Astrocyte (in vitro differentiated cells and primary cell): ENCODE results near the gene RNU6-7. TPM values are rescaled to one million over a fixed set of nuclear protein-coding genes. Genes with fewer than 3 reads are reported as not detected.

Experiments used
- DNase-seq: peaks from one replicate; pipeline ENCODE4 v3.0.0-alpha.2; 2010; ENCODE audit warnings: low read depth
- FAIRE-seq: peaks from 2 replicates; lab custom pipeline; 2011; peaks lifted over from hg19 to GRCh38; lab: Jason Lieb, UNC
- H2AFZ ChIP-seq: 2 replicates; pipeline ENCODE4 v1.6.0; 2012; ENCODE audit warnings: low read depth, low read length, inconsistent platforms
- H3K27ac ChIP-seq: 2 replicates; pipeline ENCODE4 v1.5.1; 2011; ENCODE audit warnings: low read depth, low read length, inconsistent platforms
- H3K27me3 ChIP-seq: 2 replicates; pipeline ENCODE4 v1.6.0; 2011; ENCODE audit warnings: low read length, inconsistent platforms; ENCODE audit not compliant: insufficient read depth
- H3K36me3 ChIP-seq: 2 replicates; pipeline ENCODE4 v1.5.1; 2011; ENCODE audit warnings: low read length, inconsistent platforms; ENCODE audit not compliant: insufficient read depth
- H3K4me1 ChIP-seq: 2 replicates; pipeline ENCODE4 v1.5.1; 2011; ENCODE audit warnings: low read length, inconsistent platforms; ENCODE audit not compliant: insufficient read depth
- H3K4me2 ChIP-seq: 2 replicates; pipeline ENCODE4 v1.6.0; 2012; ENCODE audit warnings: low read length, inconsistent platforms
- H3K4me3 ChIP-seq: 2 replicates; pipeline ENCODE4 v1.5.1; 2011; ENCODE audit warnings: low read depth, mild to moderate bottlenecking, low read length, inconsistent platforms; ENCODE audit not compliant: insufficient read depth
- H3K79me2 ChIP-seq: 2 replicates; pipeline ENCODE4 v1.6.0; 2012; ENCODE audit warnings: mild to moderate bottlenecking, low read length, inconsistent platforms; ENCODE audit not compliant: insufficient read depth
- H3K9ac ChIP-seq: 2 replicates; pipeline ENCODE4 v1.6.0; 2012; ENCODE audit warnings: mild to moderate bottlenecking, low read length, inconsistent platforms
- H3K9me3 ChIP-seq: 2 replicates; pipeline ENCODE4 v1.5.1; 2012; ENCODE audit warnings: low read depth, mild to moderate bottlenecking, low read length, inconsistent platforms; ENCODE audit not compliant: insufficient read depth
- H4K20me1 ChIP-seq: 2 replicates; pipeline ENCODE4 v1.6.0; 2012; ENCODE audit warnings: low read length, inconsistent platforms; ENCODE audit not compliant: insufficient read depth
- H3K27ac Mint-ChIP-seq: one replicate; pipeline ENCODE4 v1.8.0; 2021; ENCODE audit warnings: mild to moderate bottlenecking, mixed read lengths; ENCODE audit not compliant: unreplicated experiment
- H3K27me3 Mint-ChIP-seq: one replicate; pipeline ENCODE4 v1.8.0; 2021; ENCODE audit warnings: low read depth, mixed read lengths; ENCODE audit not compliant: unreplicated experiment
- H3K36me3 Mint-ChIP-seq: one replicate; pipeline ENCODE4 v1.8.0; 2021; ENCODE audit warnings: low read depth, mixed read lengths; ENCODE audit not compliant: unreplicated experiment
- H3K4me1 Mint-ChIP-seq: one replicate; pipeline ENCODE4 v1.8.0; 2021; ENCODE audit warnings: low read depth, mixed read lengths; ENCODE audit not compliant: unreplicated experiment
- H3K4me3 Mint-ChIP-seq: one replicate; pipeline ENCODE4 v1.8.0; 2021; ENCODE audit warnings: mild to moderate bottlenecking, moderate library complexity, mixed read lengths; ENCODE audit not compliant: unreplicated experiment
- H3K9me3 Mint-ChIP-seq: one replicate; pipeline ENCODE4 v1.8.0; 2021; ENCODE audit warnings: mild to moderate bottlenecking, mixed read lengths; ENCODE audit not compliant: unreplicated experiment
- EZH2 ChIP-seq: IDR thresholded peaks from 2 replicates; pipeline ENCODE4 v1.6.1; 2012; ENCODE audit warnings: mild to moderate bottlenecking, low read length, inconsistent platforms; ENCODE audit not compliant: insufficient read depth
- total RNA-seq: library from RNA; stranded (reverse); gene quantifications from 2 replicates; pipeline ENCODE4 v1.2.1, GENCODE V29; 2021
- TF ChIP-seq, protein P1 (sequence below): IDR thresholded peaks from 2 replicates; pipeline ENCODE4 v1.5.1; 2011; ENCODE audit warnings: low read depth, mild to moderate bottlenecking, inconsistent platforms, low read length, moderate library complexity; ENCODE audit not compliant: insufficient read depth

Gene RNU6-7
- total RNA-seq, 1 donor from 2014 or later = not detected

DNA sequence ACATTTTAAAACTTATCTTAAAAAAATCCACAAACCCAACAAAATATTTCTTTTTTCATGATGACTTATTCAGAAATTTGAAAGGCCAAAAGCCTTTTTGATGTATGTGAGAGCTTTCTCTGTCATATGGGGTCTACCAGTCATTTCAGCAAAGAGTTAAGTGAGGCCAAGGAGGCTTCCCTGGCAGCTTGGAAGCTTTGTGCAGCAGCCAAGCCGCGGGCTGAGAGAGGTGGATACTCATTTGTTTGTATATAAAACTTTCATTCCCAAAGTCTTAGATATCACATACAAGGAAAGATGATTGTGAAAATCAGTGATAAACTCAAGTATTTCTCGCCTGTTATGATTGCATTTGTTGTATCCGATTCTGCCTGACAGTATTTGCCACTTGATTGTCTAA, 49.7 kb downstream of the RNU6-7 start:
- H2AFZ ChIP-seq = peak overlapping the region; percentile 48
- no peak overlapping the region for H3K4me2 ChIP-seq
- no peak for FAIRE-seq
- H3K27ac ChIP-seq = no peak overlapping the region
- TF ChIP-seq EZH2 = no peak
- TF ChIP-seq, protein P1, sequence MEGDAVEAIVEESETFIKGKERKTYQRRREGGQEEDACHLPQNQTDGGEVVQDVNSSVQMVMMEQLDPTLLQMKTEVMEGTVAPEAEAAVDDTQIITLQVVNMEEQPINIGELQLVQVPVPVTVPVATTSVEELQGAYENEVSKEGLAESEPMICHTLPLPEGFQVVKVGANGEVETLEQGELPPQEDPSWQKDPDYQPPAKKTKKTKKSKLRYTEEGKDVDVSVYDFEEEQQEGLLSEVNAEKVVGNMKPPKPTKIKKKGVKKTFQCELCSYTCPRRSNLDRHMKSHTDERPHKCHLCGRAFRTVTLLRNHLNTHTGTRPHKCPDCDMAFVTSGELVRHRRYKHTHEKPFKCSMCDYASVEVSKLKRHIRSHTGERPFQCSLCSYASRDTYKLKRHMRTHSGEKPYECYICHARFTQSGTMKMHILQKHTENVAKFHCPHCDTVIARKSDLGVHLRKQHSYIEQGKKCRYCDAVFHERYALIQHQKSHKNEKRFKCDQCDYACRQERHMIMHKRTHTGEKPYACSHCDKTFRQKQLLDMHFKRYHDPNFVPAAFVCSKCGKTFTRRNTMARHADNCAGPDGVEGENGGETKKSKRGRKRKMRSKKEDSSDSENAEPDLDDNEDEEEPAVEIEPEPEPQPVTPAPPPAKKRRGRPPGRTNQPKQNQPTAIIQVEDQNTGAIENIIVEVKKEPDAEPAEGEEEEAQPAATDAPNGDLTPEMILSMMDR = no peak
- no peak overlapping the region for H3K9ac ChIP-seq
- no peaks in the 10 kb centered on the region for H3K27me3 ChIP-seq
- H3K79me2 ChIP-seq = no peaks in the 10 kb centered on the region
- DNase-seq = no peak
- no peaks in the 10 kb centered on the region for H3K27me3 Mint-ChIP-seq
- H3K36me3 Mint-ChIP-seq = no peaks in the 10 kb centered on the region
- no peaks in the 10 kb centered on the region for H3K36me3 ChIP-seq
- no peaks in the 10 kb centered on the region for H3K9me3 ChIP-seq
- no peaks in the 10 kb centered on the region for H3K4me1 ChIP-seq
- no peaks in the 10 kb centered on the region for H3K9me3 Mint-ChIP-seq
- H3K27ac Mint-ChIP-seq = no peak overlapping the region
- H3K4me1 Mint-ChIP-seq = no peaks in the 10 kb centered on the region
- H3K4me3 ChIP-seq = no peak overlapping the region
- no peak overlapping the region for H3K4me3 Mint-ChIP-seq
- H4K20me1 ChIP-seq = no peaks in the 10 kb centered on the region

Other genes with a start within 250 kb of the RNU6-7 start
- gene ARHGAP5, start 124.7 kb upstream of the RNU6-7 start, total RNA-seq = 127 and 140 TPM in 2 replicates
- gene RNU6-8, start 1.2 kb downstream of the RNU6-7 start, total RNA-seq = not detected in 2 replicates
- 2.8 and 3.4 TPM in 2 replicates for gene AKAP6, start 127.3 kb downstream of the RNU6-7 start, total RNA-seq